H1 (cell line): ENCODE measurements around the gene CCDC137. TPM values are rescaled to one million over a fixed set of nuclear protein-coding genes. Genes with fewer than 3 reads are reported as not detected.

Source experiments
- BACH1 ChIP-seq: IDR thresholded peaks from 2 replicates; pipeline ENCODE4 v1.6.1; 2012; ENCODE audit warnings: low read length, improper control_type of control experiment
- CHD2 ChIP-seq: IDR thresholded peaks from 2 replicates; pipeline ENCODE4 v1.6.1; 2012; ENCODE audit warnings: low read length, improper control_type of control experiment
- CHD7 ChIP-seq: fragments of 300-600 bp; sonication (generic); IDR thresholded peaks from 2 replicates; pipeline ENCODE4 v1.7.1; 2012; ENCODE audit warnings: low read length, moderate library complexity, mild to moderate bottlenecking, inconsistent platforms; ENCODE audit not compliant: insufficient replicate concordance
- JUND ChIP-seq: IDR thresholded peaks from 2 replicates; pipeline ENCODE4 v1.6.1; 2011; ENCODE audit warnings: mild to moderate bottlenecking, improper control_type of control experiment, low read length
- KDM1A ChIP-seq: fragments of 200-600, 300-600 bp; sonication (generic); IDR thresholded peaks from 2 replicates; pipeline ENCODE4 v1.7.1; 2016; ENCODE audit warnings: mild to moderate bottlenecking, low read length, borderline replicate concordance
- KDM4A ChIP-seq: IDR thresholded peaks from one replicate; pipeline ENCODE4 v1.7.1; 2012; ENCODE audit warnings: low read depth, mild to moderate bottlenecking, moderate library complexity, low read length, inconsistent platforms; ENCODE audit not compliant: severe bottlenecking
- MAX ChIP-seq: IDR thresholded peaks from 2 replicates; pipeline ENCODE4 v1.6.1; 2012; ENCODE audit warnings: inconsistent platforms
- TAF1 ChIP-seq: IDR thresholded peaks from 2 replicates; pipeline ENCODE4 v1.6.1; 2011; ENCODE audit warnings: mild to moderate bottlenecking, low read depth, low read length
- TBP ChIP-seq: IDR thresholded peaks from 2 replicates; pipeline ENCODE4 v1.6.1; 2011; ENCODE audit warnings: low read depth, low read length, improper control_type of control experiment
- YY1 ChIP-seq: IDR thresholded peaks from 2 replicates; pipeline ENCODE4 v1.6.1; 2011; ENCODE audit warnings: low read depth, mild to moderate bottlenecking, low read length
- polyA plus RNA-seq, 7 experiments: library from polyadenylated mRNA; depleted of rRNA in 3 of 7; stranded (reverse) in 5 of 7; unstranded in 2 of 7; fragments of >200 nt in 5 of 7; fragments of 200-250 nt in 2 of 7; gene quantifications; 1 replicate in 5 of 7; 2 replicates in 1 of 7; 4 replicates in 1 of 7; pipeline versions ENCODE4 v1.2.1 to v1.2.3, GENCODE V29; 2011 to 2013; ENCODE audit warnings: missing spikeins in 2 of 7, mixed read lengths in 2 of 7
- total RNA-seq: library from RNA; stranded (reverse); fragmentation: NEBNext Ultra II Directional; extraction: Animal tissue kit (Norgen Biotek cat#: 25700); gene quantifications from 2 replicates; pipeline ENCODE4 v1.2.1, GENCODE V29; 2021

The CCDC137 gene
- total and polyA plus RNA-seq, 2 of the 8 experiments (the other 6 are each of a cell fraction or from before 2014, with no cell fraction given), result 17.6 to 38.6 TPM

GRCh38 chr17:81683584-81684441, 17.3 kb downstream of the CCDC137 start, which contains the start of the genes ARL16 and HGS (continued):
- no peak for TF ChIP-seq CHD7
- TF ChIP-seq CHD2, result peak; percentile 88
- no peak for TF ChIP-seq JUND
- peak; percentile 26; the same call in 1 of the 2 replicates for TF ChIP-seq MAX
- TF ChIP-seq TAF1, result peak; percentile 51; the same call in 1 of the 2 replicates
- TF ChIP-seq KDM1A, result no peak
- TF ChIP-seq KDM4A, result peak; percentile 71
- peak; percentile 16; the same call in 1 of the 2 replicates for TF ChIP-seq BACH1
- peak; percentile 31; the same call in 1 of the 2 replicates for TF ChIP-seq TBP
- TF ChIP-seq YY1, result no peak
